HG03103 (cell line): ENCODE data around the gene TMEM253.

ENCODE experiments used
- ATAC-seq: cut with Tn5 transposase; IDR thresholded peaks from one replicate; pipeline ENCODE4 v1.9.1; 2021; ENCODE audit warnings: low read depth; ENCODE audit not compliant: unreplicated experiment

Gene TMEM253

DNA sequence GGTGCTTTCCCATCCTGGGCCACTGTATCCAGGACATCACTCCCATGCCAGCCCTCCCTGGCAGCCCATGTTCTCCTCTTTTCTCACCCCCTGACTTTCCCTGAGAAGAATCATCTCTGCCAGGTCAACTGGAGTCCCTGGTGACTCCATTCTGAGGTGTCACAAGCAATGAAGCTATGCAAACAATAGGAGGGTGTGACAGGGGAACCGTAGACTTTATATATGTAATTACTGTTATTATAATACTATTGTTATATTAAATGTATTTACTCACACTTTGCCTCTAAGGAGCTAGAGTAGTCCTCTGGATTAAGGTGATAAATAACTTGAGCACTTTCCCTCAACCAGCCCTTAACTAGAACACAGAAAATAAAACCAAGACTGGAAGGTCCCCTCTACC lies 11.6 kb upstream of the TMEM253 start:
- no peak for ATAC-seq

DNA sequence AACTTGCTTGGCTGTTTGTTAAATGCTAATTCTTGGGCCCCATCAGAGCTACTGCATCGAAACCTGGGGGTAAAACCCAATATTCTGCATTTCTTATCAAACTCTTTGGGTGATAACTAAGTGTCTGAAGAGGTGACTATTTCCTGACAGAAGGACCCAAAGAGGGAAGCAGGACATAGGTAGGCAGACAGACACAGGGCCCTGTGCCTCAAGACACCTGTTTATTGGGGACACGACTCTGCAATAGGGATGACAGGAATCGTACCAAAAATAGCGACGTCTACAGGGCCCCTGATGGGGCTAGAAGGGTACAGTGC lies 11.0 kb upstream of the TMEM253 start:
- no peak for ATAC-seq

GRCh38 chr14:21090194-21090939 lies 10.5 kb upstream of the TMEM253 start:
- ATAC-seq: no peak

DNA sequence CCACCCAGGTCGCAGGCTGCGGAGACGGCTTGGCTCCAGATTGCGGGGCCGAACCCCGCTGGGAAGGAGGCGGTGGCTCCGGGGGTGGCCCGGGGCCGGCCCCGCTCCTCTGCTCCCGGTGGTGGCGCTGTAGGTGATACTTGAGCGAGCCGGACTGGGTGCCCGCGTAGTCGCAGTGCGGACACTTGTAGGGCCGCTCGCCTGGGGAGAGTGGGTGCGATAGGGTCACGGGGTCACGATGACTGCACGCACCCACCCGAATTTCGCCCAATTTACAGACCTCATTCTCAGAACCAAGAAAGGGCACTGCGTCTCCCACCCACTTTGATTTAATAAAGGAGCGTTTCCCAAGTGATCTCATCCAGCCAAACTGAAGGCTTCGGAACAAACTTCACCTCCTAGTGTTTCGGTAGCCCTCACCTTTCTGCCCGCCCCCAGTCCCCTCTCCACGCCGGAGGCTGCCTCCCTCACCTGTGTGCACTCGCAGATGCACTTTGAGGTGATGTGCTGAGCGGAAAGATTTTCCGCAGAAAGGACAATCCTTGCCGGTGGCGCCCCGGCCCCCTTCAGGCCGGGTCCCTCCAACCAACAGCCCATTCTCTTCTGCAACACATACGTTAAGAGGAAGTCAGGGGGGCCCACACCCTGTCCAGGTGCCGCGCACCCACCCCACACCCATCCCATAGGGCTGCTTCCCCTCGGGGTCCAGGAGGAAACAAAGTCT lies 9.8 kb upstream of the TMEM253 start:
- no peak for ATAC-seq

GRCh38 chr14:21091821-21092272 lies 9.0 kb upstream of the TMEM253 start:
- ATAC-seq: no peak

DNA sequence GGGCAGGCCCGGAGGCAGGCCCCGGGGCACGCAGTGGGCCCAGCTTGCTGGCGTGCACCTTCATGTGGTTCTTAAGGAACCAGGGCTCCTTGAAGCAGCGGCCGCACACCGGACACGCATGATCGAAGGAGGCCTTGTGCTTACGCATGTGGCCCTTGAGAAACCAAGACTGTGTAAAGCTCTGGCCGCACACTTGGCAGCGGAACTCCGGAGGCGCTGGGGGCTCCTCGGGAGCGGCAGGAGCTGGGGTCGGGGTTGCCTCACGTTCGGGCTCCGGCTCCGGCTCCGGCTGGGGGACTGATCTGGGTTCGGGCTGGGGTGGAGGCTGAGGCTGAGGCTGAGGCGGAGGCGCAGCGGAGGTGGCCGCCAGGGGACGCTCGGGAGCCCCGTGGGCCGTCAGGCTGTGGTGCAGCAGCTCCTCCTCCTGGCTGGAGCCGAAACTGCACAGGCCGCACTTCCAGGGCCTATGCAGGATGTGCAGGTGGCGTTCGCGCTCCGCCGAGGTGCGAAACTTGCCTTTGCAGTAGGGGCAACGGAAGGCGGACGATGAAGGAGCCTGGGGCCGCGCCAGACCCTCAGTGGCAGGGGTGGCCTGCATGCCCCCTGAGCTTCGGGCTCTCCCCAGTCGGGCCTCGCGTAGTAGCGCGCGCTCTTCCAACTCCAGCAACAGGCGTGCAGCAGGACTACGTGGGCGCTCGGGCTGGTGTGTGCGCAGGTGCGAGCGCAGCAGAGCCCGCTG lies 8.4 kb upstream of the TMEM253 start:
- peak; percentile 67 for ATAC-seq

DNA sequence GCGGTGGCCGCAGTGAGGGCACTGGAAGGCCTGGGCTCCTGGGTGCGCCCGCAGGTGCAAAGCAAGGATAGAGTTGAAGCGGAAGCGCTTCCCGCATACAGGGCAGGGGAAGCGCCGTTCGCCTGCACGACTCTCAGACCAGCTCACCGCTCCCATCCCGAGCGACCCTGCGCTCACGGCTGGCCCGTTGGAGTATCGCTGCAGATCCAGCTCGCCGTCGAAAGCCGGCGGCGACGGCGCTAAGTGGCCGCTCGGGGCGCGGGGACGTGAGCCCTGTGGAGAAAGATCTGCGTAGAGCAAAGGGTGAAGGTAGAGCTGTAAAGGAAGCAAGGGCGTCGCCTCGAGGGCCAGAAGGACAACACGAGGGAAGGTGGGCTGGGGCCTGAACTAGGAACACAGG lies 7.8 kb upstream of the TMEM253 start:
- no peak for ATAC-seq

DNA sequence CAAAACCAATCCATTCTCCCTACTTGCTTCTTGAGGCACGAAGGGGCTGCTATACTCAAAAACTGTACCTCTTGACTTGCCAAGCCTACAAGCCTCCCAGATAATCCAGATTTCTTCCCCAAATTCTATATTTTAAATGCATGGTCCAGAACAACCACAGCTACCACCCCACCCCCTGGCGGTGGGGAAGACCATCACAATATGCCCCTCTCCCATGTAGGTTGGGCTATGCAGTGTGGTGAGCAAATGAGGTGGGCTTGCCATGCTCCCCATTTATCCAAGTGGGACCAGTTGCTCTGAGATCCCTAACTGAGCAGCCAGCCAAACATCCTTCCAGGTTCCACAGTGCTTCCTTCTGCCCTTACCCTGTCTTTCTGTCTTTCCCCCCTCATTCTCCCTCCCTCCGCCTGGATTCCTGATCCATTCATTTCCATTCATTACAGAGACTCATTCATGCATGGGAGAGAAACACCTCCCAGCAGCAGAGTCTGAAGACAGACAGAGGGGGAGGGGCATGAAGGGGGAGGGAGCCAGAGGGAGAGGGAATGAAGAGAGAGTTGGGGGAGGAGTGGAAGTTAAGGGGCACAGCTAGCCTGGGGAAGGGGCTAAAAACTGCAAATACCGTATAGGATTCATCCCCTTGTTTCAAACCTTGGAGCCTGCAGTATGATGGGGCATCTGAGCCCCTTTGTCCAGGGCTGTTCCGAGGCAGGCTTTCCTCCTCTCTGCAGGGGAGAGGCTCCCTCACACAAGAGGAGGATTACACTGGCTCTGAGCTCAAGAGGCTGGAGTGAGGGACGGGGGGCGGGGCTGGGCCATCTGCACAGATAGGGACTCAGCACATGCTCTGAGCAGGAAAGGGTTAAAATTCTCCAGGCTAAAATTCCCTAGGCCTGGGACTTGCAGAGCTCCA lies 6.8 kb upstream of the TMEM253 start:
- no peak for ATAC-seq

GRCh38 chr14:21095430-21096205 lies 5.2 kb upstream of the TMEM253 start:
- ATAC-seq: no peak

DNA sequence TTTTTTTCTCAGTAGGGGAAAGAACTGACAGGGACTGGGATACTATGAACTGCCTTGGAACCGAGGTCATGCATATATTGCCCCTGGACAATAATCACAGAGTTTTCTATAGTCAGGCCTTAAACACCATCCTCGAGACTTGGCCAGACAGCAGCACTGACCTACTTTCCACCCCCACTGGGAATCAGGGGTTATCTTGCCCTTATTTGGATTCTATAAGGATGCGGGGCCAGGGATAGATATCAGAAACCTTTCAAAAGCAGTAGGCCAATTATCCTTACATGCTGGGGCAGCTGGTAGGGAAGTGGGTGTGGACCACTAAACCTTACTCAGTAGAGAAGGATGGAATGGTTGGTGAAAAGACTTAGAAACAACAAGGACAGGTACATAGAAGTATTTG lies 4.4 kb upstream of the TMEM253 start:
- no peak for ATAC-seq

- ATAC-seq: no peak
Observed at GRCh38 chr14:21096978-21097635, 3.8 kb upstream of the TMEM253 start.

- ATAC-seq: no peak
Observed at GRCh38 chr14:21097636-21098075, 3.2 kb upstream of the TMEM253 start.

- no peak for ATAC-seq
Observed at GRCh38 chr14:21098076-21098891, 2.6 kb upstream of the TMEM253 start, which contains the start of gene ZNF219. Gene ZNF219, minus strand, starts transcription at chr14:21098655. Its CDS starts 5,064 bp downstream, at chr14:21093591.

DNA sequence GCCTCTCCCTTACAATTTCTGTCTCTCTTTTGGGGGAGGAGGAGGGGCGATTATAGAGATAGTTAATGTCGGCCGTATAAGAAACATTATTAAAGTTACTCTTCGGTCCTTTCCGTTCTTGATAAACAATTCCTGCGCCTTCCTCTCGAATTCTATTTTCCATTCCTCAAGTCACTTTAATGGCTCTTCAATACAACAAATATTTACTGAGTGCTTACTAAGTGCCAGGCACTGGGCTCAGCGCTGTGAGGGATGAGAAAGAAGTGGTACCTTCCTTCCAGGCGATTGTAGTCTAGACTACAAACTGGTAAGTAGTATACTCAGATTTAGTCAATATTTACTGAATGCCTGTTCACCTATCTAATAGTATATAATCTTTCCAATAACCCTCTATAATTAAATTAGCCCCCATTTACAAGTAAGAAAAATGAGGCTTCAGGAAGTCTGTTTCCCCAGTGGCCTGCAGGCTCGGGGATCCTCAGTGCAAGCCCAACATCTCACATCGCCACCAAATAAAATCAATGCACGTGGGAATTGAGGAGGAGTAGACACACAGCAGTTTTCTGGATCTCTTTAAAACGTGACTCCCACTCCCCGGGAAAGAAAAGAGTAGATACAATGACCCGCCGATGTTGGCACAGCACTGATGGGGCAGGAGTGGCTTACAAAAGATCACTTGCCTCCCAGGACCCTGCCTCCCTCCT lies 1.8 kb upstream of the TMEM253 start:
- no peak for ATAC-seq

- no peak for ATAC-seq
Observed at GRCh38 chr14:21099596-21099985, 1.3 kb upstream of the TMEM253 start.

- ATAC-seq: no peak
Observed at GRCh38 chr14:21101802-21102413, 1.0 kb downstream of the TMEM253 start.
